ENCODE data around the gene CACNB3. TPM values are rescaled to one million over a fixed set of nuclear protein-coding genes. Genes with fewer than 3 reads are reported as not detected.

Gene CACNB3
- total and polyA plus RNA-seq, 2 of the 8 experiments (the other 6 are each of a cell fraction or from before 2014, with no cell fraction given): 12.5 to 16.0 TPM

GRCh38 chr12:48814262-48815125 is 3.8 kb upstream of the CACNB3 start (continued):
- TF ChIP-seq HDAC6 (IDR thresholded peaks at IDR 0.05; ENCODE audit: low read depth, low read length) (no peak), CBX5 (IDR thresholded peaks at IDR 0.05; ENCODE audit: low read depth, low read length) (no peak), POLR2AphosphoS5 (IDR thresholded peaks at IDR 0.05; ENCODE audit: low read depth, low read length) (no peak), POLR2A (IDR thresholded peaks at IDR 0.05; ENCODE audit: control extremely low read depth in 1 of 2, low read depth in 2 of 2, low read length in 2 of 2) (no peak), TAF7 (optimal IDR thresholded peaks at IDR 0.05; ENCODE audit: borderline replicate concordance, low read depth, low read length) (no peak), SUZ12 (IDR thresholded peaks at IDR 0.05; ENCODE audit: low read length) (no peak)

Data from H1 (cell line).